Choroid plexus epithelial cell (primary cell): ENCODE data around the gene CDH4.

Source experiments
- DNase-seq: peaks from one replicate; pipeline ENCODE4 v3.0.0-alpha.2; 2010; ENCODE audit warnings: low read depth
- H3K4me3 ChIP-seq: 2 replicates; pipeline ENCODE4 v1.5.1; 2011; ENCODE audit warnings: low read depth, mild to moderate bottlenecking, control low read depth, low read length, moderate library complexity
- CTCF ChIP-seq: conservative IDR thresholded peaks from 2 replicates; pipeline ENCODE4 v1.5.1; 2011; ENCODE audit warnings: low read depth, mild to moderate bottlenecking, control low read depth, inconsistent platforms, low read length, moderate library complexity

Gene CDH4

GRCh38 chr20:61360296-61360695 lies 108.2 kb downstream of the CDH4 start:
- no peak for TF ChIP-seq CTCF
- no peak overlapping the region for H3K4me3 ChIP-seq
- no peak for DNase-seq

GRCh38 chr20:61360940-61361339 lies 108.9 kb downstream of the CDH4 start:
- no peak for DNase-seq
- H3K4me3 ChIP-seq, result no peak overlapping the region
- no peak for TF ChIP-seq CTCF

- no peak overlapping the region for H3K4me3 ChIP-seq
- no peak for DNase-seq
- no peak for TF ChIP-seq CTCF
These were observed 109.4 kb downstream of the CDH4 start for GRCh38 chr20:61361501-61361900.

- no peak overlapping the region for H3K4me3 ChIP-seq
- DNase-seq, result no peak
- TF ChIP-seq CTCF, result no peak
These were observed 112.1 kb downstream of the CDH4 start for GRCh38 chr20:61364147-61364546.

GRCh38 chr20:61366914-61367313 lies 114.9 kb downstream of the CDH4 start:
- H3K4me3 ChIP-seq, result no peak overlapping the region
- TF ChIP-seq CTCF, result no peak
- DNase-seq, result no peak

DNA sequence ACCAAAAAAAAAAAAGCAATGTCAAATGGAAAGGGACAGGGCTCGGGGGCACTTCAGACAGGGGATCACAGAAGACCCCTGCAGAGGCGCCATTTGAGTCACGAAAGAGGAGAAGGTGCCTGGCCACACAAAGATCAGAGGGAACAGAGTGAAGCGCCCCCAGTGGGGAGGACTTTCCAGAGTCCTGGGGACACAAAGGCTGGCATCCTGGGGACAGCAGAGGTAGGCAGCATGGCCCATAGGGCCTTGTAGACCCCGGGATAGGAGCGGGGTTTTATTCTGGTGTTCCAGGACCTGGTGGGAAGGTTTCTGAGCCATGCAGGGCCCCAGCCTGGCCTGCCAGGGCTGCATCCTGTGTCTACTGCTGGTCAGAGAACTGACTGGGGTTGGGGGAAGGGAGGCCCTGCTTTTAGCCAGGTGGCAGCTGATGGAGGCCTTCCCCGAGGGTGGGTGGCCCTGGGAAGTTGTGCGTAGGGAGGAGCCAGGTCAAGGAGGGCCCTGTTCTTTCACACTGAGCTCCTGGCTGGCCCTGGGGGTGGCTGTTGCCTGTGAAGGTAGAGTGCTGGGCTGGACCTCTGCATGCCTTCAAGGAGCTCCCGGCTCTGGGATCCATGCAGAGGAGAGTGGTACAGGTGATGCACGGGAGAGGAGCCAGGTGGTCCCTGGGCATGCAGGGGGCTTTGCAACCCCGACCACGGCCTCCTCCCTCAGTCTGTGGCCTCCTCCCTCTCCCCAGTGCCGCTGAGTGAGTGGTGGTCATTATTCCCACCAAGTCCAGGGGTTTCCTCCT lies 117.9 kb downstream of the CDH4 start:
- TF ChIP-seq CTCF, result no peak
- H3K4me3 ChIP-seq, result no peak overlapping the region
- DNase-seq, result no peak

DNA sequence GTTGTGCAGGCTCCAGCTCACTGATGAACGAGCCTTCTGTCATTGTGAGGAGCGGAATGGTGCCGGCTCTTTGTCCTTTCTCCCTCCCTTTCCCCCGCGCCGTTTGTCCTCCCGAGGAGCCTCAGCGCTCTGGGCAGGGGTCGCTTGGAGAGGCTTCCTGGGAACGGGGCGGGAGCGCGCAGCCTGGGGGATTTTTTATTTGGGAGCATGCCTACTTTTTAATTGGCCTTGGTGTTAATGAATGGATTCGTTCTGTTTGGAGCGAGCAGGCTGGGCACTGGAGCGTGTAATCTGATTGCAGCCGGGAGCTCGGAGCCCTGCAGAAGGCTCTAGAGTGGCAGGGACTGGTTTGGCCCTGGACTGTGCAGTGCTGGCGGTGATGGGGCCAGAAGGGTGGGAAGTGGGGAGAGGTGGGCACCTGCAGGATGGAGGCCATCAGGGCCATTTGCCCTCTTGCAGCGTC lies 118.8 kb downstream of the CDH4 start:
- H3K4me3 ChIP-seq, result no peak overlapping the region
- TF ChIP-seq CTCF, result no peak
- DNase-seq, result no peak
